Spleen (tissue), 11 donors: ENCODE data around the gene DUSP2. TPM values are rescaled to one million over a fixed set of nuclear protein-coding genes. Genes with fewer than 3 reads are reported as not detected.

ENCODE experiments used
- DNase-seq: peaks from one replicate; pipeline ENCODE4 v3.0.0-alpha.2; 2020
- H3K27ac ChIP-seq, 8 donors: fragments of 200-600 bp; sonication (generic) in 7 of 8; 1 replicate in 4 of 8; 2 replicates in 4 of 8; pipeline versions ENCODE4 v1.5.0 to v1.8.0; 2016 to 2021; ENCODE audit warnings: inconsistent platforms in 4 of 8, mild to moderate bottlenecking in 4 of 8, moderate library complexity in 1 of 8
- H3K27me3 ChIP-seq, 7 donors: fragments of 200-600 bp; sonication (generic) in 6 of 7; replicated peaks in 1 of 7; 1 replicate in 4 of 7; 2 replicates in 3 of 7; pipeline versions ENCODE4 v1.5.0 to v1.8.0; 2016 to 2021; ENCODE audit warnings: inconsistent platforms in 3 of 7, mild to moderate bottlenecking in 1 of 7
- H3K36me3 ChIP-seq, 6 donors: fragments of 200-600 bp; sonication (generic) in 5 of 6; 1 replicate in 4 of 6; 2 replicates in 2 of 6; pipeline versions ENCODE4 v1.5.0 to v1.8.0; 2016 to 2021; ENCODE audit warnings: inconsistent platforms in 2 of 6
- H3K4me1 ChIP-seq, 6 donors: fragments of 200-600 bp; sonication (generic) in 5 of 6; 1 replicate in 3 of 6; 2 replicates in 3 of 6; pipeline versions ENCODE4 v1.5.0 to v1.8.0; 2016 to 2021; ENCODE audit warnings: inconsistent platforms in 3 of 6
- H3K4me3 ChIP-seq, 8 donors: fragments of 200-600 bp; sonication (generic) in 7 of 8; 1 replicate in 4 of 8; 2 replicates in 4 of 8; pipeline versions ENCODE4 v1.5.0 to v1.8.0; 2016 to 2021; ENCODE audit warnings: inconsistent platforms in 4 of 8, mild to moderate bottlenecking in 4 of 8, moderate library complexity in 2 of 8
- H3K9me3 ChIP-seq, 8 donors: fragments of 200-600 bp; sonication (generic) in 7 of 8; 1 replicate in 4 of 8; 2 replicates in 4 of 8; pipeline versions ENCODE4 v1.5.0 to v1.8.0; 2016 to 2021; ENCODE audit warnings: inconsistent platforms in 4 of 8
- POLR2A ChIP-seq, 3 donors: fragments of 450-650 bp; IDR thresholded peaks; one replicate each; pipeline ENCODE4 v1.5.1; 2017; ENCODE audit warnings: antibody characterized with exemption in 3 of 3, mild to moderate bottlenecking in 1 of 3
- POLR2AphosphoS5 ChIP-seq, 3 donors: sonication (generic); formaldehyde crosslinking; IDR thresholded peaks; one replicate each; pipeline ENCODE4 v1.5.1; 2017; ENCODE audit warnings: antibody characterized with exemption in 3 of 3
- WGBS, 5 donors: extraction: QIAGEN DNeasy Blood & Tissue Kit in 3 of 5; methylation state at CpG; one replicate each; pipeline versions ENCODE4 v1.1.5 to v1.1.7; 2013 to 2018; 5-methylcytosine and 5-hydroxymethylcytosine counted together
- intact Hi-C: fragments of 100-400 bp; cut with DNase I; formaldehyde crosslinking; loops from one replicate; pipeline ENCODE4 v1.15.0; 2023; ENCODE audit warnings: low total_unique reads
- polyA plus RNA-seq, 3 donors: library from polyadenylated mRNA; stranded (reverse); fragments of 200-250 nt; gene quantifications; one replicate each; pipeline ENCODE4 v1.2.1, GENCODE V29; 2013
- total RNA-seq, 7 donors: library from RNA; depleted of rRNA in 3 of 7; stranded (reverse); fragments of >200 nt in 3 of 7; fragmentation: NEBNext Ultra II Directional in 4 of 7; extraction: Animal tissue kit (Norgen Biotek cat#: 25700) in 4 of 7; gene quantifications; one replicate each; pipeline versions ENCODE4 v1.1.0 to v1.2.1, GENCODE V29; 2016 to 2021
- TF ChIP-seq, protein P1 (sequence below), 11 experiments: fragments of 200-600 bp in 7 of 11; fragments of 450-650 bp in 4 of 11; sonication (generic) in 4 of 11; IDR thresholded peaks in 8 of 11; conservative IDR thresholded peaks in 3 of 11; 1 replicate in 7 of 11; 2 replicates in 4 of 11; pipeline versions ENCODE4 v1.4.0 to v1.8.0; 2016 to 2021; ENCODE audit warnings: antibody characterized with exemption in 11 of 11, inconsistent platforms in 4 of 11, mild to moderate bottlenecking in 1 of 11
- donor health status: healthy with polysubstance abuse.
- donor health status: DM: no; HTN: no; CAD: no; lungs with moderate emphysema.
- donor health status: DM: no; HTN: no; CAD: no.
- donor health status: Bipolar disorder and iron deficiency.
- donor health status: healthy.
- donor health status: DM: no; HTN: no; CAD: no.
- donor health status: DM: yes; HTN: yes; CAD: no.

The DUSP2 gene
- total and polyA plus RNA-seq, 10 donors: 24.2 to 88.0 (median 46.3) TPM

DNA sequence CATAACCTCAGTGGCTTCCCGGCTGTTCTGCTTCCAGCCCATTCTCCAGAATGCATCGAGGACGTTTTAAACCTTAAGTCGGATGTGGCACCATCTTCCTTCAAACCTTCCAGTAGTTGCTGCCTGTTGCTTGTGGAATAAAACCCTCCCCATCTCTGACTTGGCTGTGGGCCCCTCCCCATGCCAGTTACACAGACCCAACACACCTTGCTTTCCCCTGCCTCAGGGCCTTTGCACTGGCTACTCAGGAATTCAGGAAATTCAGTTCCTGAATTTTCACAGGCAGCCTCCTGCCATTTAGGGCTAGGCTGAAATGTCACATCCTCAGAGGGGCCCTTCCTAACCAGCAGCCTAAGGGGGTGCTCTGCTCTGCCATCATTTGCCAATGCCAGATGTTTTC is 23.8 kb downstream of the DUSP2 start:
- intact Hi-C loops: no loop called here
- Histone ChIP-seq H3K27ac (no peak overlapping the region), H3K4me3 (no peak overlapping the region), H3K36me3 (no peaks in the 10 kb centered on the region), H3K27me3 (peaks cover 0 to 57% (median 12%) of the 10 kb centered on the region in 7 donors), H3K9me3 (no peaks in the 10 kb centered on the region), H3K4me1 (peaks cover 3 to 28% (median 12%) of the 10 kb centered on the region in 6 donors)
- 84 to 95% (median 94%) methylated on average over 4 of the region's 4 CpGs for WGBS, 5 donors
- DNase-seq: no peak
- TF ChIP-seq, protein P1, sequence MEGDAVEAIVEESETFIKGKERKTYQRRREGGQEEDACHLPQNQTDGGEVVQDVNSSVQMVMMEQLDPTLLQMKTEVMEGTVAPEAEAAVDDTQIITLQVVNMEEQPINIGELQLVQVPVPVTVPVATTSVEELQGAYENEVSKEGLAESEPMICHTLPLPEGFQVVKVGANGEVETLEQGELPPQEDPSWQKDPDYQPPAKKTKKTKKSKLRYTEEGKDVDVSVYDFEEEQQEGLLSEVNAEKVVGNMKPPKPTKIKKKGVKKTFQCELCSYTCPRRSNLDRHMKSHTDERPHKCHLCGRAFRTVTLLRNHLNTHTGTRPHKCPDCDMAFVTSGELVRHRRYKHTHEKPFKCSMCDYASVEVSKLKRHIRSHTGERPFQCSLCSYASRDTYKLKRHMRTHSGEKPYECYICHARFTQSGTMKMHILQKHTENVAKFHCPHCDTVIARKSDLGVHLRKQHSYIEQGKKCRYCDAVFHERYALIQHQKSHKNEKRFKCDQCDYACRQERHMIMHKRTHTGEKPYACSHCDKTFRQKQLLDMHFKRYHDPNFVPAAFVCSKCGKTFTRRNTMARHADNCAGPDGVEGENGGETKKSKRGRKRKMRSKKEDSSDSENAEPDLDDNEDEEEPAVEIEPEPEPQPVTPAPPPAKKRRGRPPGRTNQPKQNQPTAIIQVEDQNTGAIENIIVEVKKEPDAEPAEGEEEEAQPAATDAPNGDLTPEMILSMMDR (IDR thresholded peaks at IDR 0.05 in 8 of 11, conservative IDR thresholded peaks at IDR 0.05 in 3 of 11): no peak
- no peak for TF ChIP-seq POLR2AphosphoS5 (IDR thresholded peaks at IDR 0.05)
- no peak for TF ChIP-seq POLR2A (IDR thresholded peaks at IDR 0.05)

- TF ChIP-seq, protein P1 (IDR thresholded peaks at IDR 0.05 in 8 of 11, conservative IDR thresholded peaks at IDR 0.05 in 3 of 11): no peak
- TF ChIP-seq POLR2AphosphoS5 (IDR thresholded peaks at IDR 0.05) (no peak), POLR2A (IDR thresholded peaks at IDR 0.05) (no peak)
- Histone ChIP-seq H3K36me3 (no peaks in the 10 kb centered on the region), H3K4me3 (no peak overlapping the region), H3K4me1 (peaks cover 3 to 32% (median 16%) of the 10 kb centered on the region in 6 donors), H3K9me3 (no peaks in the 10 kb centered on the region), H3K27me3 (peaks cover 0 to 62% (median 16%) of the 10 kb centered on the region in 7 donors), H3K27ac (no peak overlapping the region)
- DNase-seq: no peak
- intact Hi-C loops: no loop called here
- 42 to 54% (median 44%) methylated on average over 7 of the region's 7 CpGs for WGBS, 5 donors
Observed at GRCh38 chr2:96120991-96121390, 24.2 kb downstream of the DUSP2 start.

DNA sequence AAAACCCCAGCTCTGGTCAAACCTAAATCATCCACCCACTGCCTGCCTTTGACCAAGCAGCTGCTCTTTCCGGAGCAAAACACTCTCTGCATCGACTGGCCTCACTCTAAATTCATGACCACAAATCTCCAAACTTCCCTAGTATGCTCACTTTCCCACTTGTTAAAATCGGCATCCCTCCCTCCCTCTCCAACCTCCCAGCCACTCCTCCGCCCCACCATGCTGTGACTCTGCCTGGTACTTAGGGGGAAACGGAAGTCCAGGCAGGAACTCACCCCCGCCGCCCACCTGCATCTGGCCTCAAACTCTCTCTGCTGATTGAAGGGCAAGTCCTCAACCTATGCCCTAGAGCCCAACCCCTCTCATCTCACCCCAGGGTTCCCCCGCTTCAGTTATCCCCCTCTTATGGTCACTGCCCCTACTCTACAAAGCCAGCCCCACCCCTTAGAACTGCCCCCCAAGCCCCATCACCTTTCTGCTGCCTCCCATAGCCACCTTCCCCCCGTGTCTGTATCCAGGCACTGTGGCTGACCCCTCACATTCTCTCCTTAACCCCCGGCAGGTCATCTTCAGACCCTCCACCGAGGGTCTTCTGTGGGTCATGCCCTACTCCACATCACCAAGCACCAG is 25.0 kb downstream of the DUSP2 start:
- Histone ChIP-seq H3K4me1 (peaks cover 3 to 40% (median 24%) of the 10 kb centered on the region in 6 donors), H3K27ac (no peak overlapping the region), H3K27me3 (peaks cover 0 to 69% (median 22%) of the 10 kb centered on the region in 7 donors), H3K36me3 (no peaks in the 10 kb centered on the region), H3K9me3 (no peaks in the 10 kb centered on the region), H3K4me3 (no peak overlapping the region)
- peak; percentile 38 for DNase-seq
- intact Hi-C loops: no loop called here
- WGBS, 5 donors: 17 to 21% (median 20%) methylated on average over 11 of the region's 11 CpGs
- no peak for TF ChIP-seq POLR2AphosphoS5 (IDR thresholded peaks at IDR 0.05)
- TF ChIP-seq, protein P1 (IDR thresholded peaks at IDR 0.05 in 8 of 11, conservative IDR thresholded peaks at IDR 0.05 in 3 of 11): no peak
- no peak for TF ChIP-seq POLR2A (IDR thresholded peaks at IDR 0.05)

DNA sequence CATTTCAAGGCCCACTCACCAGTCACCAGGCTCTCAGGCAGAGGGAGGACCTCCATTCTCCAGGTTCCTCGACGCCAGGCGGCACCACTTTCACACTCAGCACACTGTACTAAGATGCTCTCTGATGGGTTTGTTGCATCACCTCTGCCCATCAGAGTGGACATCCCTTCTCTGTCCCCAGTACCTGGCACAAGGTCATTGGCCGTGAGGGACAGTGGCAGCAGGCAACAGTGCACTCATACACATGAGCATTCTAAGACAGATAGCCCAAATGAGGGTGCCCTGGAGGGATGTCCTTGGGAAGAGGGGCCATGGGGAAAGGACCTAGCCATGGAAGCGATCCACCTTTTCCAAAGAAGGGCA is 25.9 kb downstream of the DUSP2 start:
- no peaks in the 10 kb centered on the region for H3K9me3 ChIP-seq
- WGBS, 5 donors: 90 to 94% (median 92%) methylated on average over 5 of the region's 5 CpGs
- H3K4me1 ChIP-seq: peaks cover 3 to 42% (median 25%) of the 10 kb centered on the region in 6 donors
- intact Hi-C loops: no loop called here
- TF ChIP-seq, protein P1 (IDR thresholded peaks at IDR 0.05 in 8 of 11, conservative IDR thresholded peaks at IDR 0.05 in 3 of 11): no peak
- TF ChIP-seq POLR2AphosphoS5 (IDR thresholded peaks at IDR 0.05): no peak
- TF ChIP-seq POLR2A (IDR thresholded peaks at IDR 0.05): no peak
- peaks cover 0 to 73% (median 22%) of the 10 kb centered on the region in 7 donors for H3K27me3 ChIP-seq
- no peak overlapping the region for H3K4me3 ChIP-seq
- H3K36me3 ChIP-seq: no peaks in the 10 kb centered on the region
- H3K27ac ChIP-seq: no peak overlapping the region
- DNase-seq: peak; percentile 50
